NCI-H2196 treated with DMSO at 0.1 percent for 48 hours (cell line): ENCODE measurements around the gene GPHA2.
A peak's percentile ranks its signal among the peaks of the same experiment; 100 is the strongest.

ENCODE experiments used
- DNase-seq: peaks from one replicate; lab custom pipeline; 2025; ENCODE audit not compliant: unreplicated experiment; lab: John Stamatoyannopoulos, UW

GPHA2 gene

DNA sequence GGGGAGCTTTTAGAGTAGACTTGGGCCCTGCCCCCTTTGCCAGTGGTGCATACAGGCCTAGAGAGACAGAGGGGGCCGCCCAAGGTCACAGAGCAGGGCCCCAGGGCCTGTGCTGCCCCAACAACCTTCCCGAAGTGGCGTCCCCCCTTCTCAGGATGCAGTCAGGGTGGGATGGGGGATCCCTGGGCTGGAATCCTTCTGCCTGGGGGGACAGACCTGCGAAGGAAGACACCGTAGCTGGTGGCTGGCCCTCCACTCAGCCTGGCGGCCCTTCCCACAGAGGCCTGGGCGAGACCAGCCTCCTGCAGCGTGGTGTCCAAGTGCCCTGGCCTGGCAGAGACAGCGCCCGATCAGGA is 42.9 kb downstream of the GPHA2 start:
- no peak for DNase-seq

DNA sequence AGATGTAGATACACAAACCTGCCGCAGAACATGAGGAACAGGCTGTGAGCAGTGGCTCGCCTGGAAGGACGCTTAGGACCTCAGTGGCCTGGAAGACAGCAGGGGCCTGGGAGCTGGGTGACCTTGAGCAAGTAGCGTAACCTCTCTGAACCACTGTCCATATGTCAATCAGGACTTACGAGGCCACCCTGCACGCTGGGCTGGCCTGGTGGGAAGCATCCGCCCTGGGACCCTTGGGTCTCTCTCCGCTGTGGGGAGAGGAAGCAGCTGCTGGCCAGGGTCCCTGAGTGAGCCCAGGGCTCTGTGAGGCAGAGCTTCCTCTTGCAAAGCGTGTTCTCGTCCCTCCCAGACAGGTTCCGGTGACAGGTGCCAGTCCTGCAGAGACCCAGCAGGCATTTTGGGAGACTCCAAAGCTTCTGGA is 43.3 kb downstream of the GPHA2 start:
- DNase-seq = no peak

DNA sequence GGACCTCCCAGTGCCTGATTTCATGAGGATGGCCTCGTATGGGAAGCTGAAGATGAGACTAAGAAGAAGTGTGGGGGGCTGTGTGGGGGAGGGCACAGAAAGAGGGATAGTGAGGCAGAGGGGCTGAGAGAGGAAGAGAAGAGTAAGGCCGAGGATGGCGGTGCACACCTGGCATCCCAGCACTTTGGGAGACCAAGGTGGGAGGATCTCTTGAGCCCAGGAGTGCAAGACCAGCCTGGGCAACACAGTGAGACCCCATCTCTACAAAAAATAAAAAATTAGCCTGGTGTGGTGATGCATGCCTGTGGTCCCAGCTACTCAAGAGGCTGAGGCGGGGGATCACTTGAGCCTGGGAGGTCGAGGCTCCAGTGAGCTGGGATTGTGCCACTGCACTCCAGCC is 43.8 kb downstream of the GPHA2 start:
- no peak for DNase-seq

DNA sequence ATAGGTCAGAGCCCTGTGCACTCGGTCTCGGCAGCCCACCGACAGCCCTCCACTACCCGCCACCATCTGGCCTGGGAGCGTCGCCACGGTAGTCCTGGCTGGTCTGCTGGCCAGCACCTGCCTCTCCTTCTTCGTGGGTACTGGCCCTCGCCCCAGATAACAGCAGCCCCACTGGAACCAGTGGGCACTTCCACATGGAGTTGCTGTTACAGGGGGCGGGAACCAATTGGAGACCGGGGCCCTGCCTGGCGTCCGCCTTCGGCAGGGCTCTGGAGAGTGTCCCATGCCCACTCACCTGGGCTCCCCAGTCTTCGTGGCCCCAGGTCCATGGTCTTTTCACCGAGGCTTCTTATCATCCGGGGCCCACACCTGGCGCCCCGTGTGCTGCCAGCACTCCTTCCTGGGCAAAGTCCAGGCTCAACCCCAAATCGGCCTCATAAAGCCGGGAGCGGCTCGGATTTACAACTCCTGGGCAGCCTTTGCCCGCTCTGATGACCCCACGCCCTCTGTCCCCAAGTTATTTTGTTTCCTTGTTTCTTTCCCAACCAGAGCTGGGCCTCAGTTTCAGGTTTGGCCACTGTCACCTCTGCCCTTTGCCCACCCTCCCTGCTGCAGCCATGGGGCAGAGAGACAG is 44.4 kb downstream of the GPHA2 start:
- no peak for DNase-seq

DNA sequence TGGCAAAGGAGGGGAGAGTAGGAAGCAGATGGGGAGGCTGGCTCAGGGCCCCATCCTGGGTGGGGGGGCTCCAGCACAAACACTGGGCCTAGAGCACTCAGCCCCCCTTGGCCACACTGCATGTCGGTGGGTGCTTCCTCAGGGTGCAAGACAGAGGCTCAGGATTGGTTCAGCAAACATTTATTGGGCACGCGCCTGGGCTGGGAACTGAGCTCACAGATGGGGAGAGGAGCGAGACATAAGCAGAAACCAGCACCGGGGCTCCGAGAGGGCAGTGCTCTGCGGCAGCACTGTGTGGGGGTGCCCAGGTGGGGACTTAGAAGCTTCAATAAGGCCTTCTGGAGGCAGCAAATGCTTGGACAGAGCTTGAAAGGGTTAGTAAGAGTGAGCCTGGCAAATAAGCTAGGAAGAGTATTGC is 45.2 kb downstream of the GPHA2 start:
- DNase-seq = no peak

DNA sequence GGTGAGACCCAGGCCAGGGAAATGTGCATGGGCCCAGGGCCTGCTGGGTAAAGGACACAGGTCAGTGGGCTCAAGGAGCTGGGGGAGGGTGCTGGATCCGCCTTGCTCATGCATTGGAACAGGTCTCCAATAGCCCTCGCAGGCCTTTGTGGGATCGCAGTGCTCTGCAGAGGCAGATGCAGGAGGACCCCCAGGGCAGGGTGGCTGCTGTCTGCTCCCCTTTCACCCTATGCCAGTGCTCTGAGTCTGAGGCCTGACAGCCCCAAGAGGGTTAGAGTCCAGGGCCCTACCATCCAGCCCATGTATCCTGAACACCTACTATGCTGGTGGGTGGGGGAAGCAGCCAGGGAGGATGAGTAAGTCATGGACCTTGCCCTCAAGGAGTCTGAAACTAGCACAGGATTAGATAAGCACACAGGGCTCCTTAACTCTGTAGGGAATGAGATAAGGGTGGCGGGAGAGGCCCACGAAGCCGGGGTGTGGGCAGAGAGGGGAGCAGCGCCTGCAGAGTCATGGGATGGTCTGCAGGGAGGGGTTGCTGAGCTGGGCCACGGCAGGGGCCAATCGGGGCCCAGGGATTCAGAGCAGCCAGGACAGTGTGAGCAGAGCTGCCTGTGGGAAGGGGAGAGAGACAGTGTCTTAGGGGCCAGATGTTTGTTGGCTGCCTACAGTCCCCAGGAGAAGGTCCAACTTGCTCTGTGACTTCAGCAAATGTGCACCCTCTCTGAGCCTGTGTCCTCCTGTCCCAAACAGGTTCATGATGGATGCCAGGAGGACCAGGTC is 46.8 kb downstream of the GPHA2 start:
- no peak for DNase-seq

DNA sequence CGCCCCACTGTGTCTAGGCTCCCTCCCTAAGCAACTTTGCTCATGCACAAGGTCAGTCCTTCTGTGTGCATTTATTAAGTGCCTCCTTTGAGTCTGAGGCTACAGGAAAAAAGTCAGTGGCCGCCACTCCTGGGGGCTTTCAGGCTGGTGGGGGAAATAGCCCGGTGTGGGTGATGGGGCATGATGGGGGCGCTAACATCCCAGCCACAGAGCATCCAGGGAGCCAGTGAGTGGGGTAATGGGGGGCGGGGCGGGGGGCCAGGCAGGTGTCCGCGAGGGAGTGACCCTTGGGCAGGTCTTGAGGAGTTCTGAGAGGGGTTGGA is 47.3 kb downstream of the GPHA2 start:
- no peak for DNase-seq

DNA sequence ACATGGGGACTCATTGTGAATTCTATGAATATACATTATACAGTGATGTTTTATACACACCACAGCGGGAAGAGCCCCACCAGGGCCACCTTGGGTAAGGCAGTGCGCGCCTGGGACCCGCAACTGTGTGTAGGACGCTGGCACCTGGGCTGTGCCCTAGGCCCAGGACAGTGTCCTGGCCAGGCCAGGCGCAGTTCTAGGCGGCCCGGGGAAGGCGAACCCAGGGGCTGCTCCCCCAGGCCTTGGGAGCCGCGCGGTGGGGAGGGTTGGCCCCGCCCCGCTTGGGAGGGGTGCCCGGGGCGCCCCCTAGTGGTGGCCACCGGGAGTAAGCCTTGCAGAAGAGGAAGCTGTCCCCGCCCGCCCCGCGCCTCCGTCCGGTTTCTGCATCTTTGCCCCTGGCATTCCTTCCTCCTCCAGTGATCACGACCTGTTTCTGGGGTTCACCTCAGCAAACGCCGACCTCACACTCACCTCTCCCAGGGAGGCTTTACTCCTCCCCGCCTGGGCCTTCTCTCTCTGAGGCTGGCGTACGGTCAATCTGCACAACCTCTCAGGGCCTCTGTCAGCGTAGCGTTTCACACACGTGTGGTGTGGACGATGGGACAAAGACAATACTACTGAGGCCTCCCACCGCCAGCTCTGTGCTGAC is 47.8 kb downstream of the GPHA2 start:
- DNase-seq = peak; percentile 49

DNA sequence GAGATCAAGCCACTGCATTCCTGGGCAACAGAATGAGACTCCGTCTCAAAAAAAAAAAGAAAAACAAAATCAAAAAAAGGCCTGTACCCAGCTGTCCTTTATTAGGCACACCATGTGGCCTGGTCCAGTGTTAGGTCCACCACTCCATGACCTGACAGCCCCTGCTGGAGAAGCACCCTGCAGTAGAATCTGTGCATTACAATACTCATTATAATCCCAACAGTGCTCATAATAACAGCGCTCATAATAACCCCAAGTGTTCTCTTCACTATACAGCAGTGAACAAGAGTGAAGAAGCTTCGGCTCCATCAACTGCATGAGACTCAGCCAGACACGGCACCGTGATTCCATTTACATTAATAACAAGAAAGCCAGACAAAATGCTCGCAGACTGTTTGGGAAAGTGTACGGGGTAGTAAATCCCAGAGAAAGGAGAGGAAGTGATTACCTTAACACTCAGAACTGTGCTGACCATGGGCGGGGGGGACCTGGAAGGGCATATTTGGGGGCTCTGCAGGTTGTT is 48.4 kb downstream of the GPHA2 start:
- DNase-seq = no peak

DNA sequence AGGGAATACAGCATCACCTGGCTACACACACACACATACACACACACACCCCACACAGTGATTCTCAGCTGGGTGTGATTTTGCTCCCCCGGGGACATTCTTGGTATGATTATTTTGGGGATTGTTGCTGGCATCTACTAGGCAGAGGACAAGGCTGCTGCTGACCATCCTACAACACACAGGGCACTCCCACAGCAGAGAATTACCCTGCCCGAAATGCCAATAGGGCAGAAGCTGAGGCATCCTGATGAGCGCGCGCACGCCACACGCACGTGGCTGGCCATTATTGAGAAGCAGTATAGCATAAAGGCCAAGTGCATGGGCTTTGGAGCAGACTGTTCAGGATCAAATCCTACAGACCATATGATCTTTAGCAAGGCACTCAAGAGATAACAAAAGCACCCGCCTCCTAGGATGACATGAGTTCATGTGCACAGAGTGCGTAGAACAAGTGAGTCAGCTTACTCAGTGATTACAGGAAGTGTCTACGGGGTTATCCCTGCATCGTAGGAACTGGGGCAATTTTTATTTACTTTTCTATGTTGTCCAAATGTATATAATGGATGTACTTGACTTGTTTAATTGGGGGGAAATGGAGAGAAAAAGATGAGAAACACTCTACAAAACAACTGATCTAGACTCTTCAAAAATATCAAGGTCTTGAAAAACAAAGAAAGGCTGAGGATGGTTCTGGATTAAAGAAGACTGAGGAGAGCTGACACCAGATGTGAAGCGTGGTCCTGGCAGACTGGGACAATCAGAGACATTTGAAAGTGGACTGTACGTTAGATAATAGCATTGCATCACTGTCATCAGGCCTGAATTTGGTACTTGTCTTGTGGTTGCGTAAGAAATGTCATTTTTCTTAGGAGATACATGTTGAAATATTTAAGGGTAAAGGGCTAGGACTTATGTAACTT is 50.1 kb downstream of the GPHA2 start:
- DNase-seq = no peak
